ENCODE results near the gene ATL3.

GRCh38 chr11:63673579-63673978 is 2.4 kb upstream of the ATL3 start:
- TF ChIP-seq POLR2AphosphoS5 (IDR thresholded peaks at IDR 0.05; ENCODE audit: borderline replicate concordance, low read depth, low read length) (no peak), EZH2 (IDR thresholded peaks at IDR 0.05) (no peak)
